Trophoblast cell (in vitro differentiated cells and primary cell): ENCODE data around the gene NFYC.

Experiments used
- DNase-seq, 2 donors: peaks; one replicate each; pipeline ENCODE4 v3.0.0-alpha.2; 2016
- H2AFZ ChIP-seq: 2 replicates; pipeline ENCODE4 v1.6.1; 2013; ENCODE audit warnings: low read length, moderate library complexity, mild to moderate bottlenecking; ENCODE audit not compliant: insufficient read depth, poor library complexity
- H2AK5ac ChIP-seq: 2 replicates; pipeline ENCODE4 v1.6.1; 2013; ENCODE audit warnings: mild to moderate bottlenecking, low read length
- H2BK120ac ChIP-seq: 2 replicates; pipeline ENCODE4 v1.6.1; 2013; ENCODE audit warnings: low read length, mild to moderate bottlenecking, moderate library complexity; ENCODE audit not compliant: insufficient read depth, poor library complexity
- H2BK12ac ChIP-seq: 2 replicates; pipeline ENCODE4 v1.6.1; 2013; ENCODE audit warnings: mild to moderate bottlenecking, low read length, moderate library complexity
- H2BK5ac ChIP-seq: 2 replicates; pipeline ENCODE4 v1.6.1; 2013; ENCODE audit warnings: low read length, low read depth, moderate library complexity, mild to moderate bottlenecking; ENCODE audit not compliant: poor library complexity
- H3K14ac ChIP-seq: 2 replicates; pipeline ENCODE4 v1.6.1; 2013; ENCODE audit warnings: mild to moderate bottlenecking, low read length
- H3K18ac ChIP-seq: 2 replicates; pipeline ENCODE4 v1.6.1; 2013; ENCODE audit warnings: mild to moderate bottlenecking, low read length
- H3K23ac ChIP-seq: 2 replicates; pipeline ENCODE4 v1.6.1; 2013; ENCODE audit warnings: low read length
- H3K27ac ChIP-seq: 2 replicates; pipeline ENCODE4 v1.5.1; 2013; ENCODE audit warnings: low read depth, mild to moderate bottlenecking, inconsistent platforms, low read length, moderate library complexity
- H3K27me3 ChIP-seq: 2 replicates; pipeline ENCODE4 v1.6.1; 2013; ENCODE audit warnings: inconsistent platforms, mild to moderate bottlenecking, low read length, moderate library complexity; ENCODE audit not compliant: insufficient read depth
- H3K36me3 ChIP-seq, 2 experiments: 1 replicate in 1 of 2; 2 replicates in 1 of 2; pipeline ENCODE4 v1.6.1; 2013; ENCODE audit warnings: low read length in 2 of 2, mild to moderate bottlenecking in 2 of 2, moderate library complexity in 1 of 2; ENCODE audit not compliant: insufficient read depth in 2 of 2, control insufficient read depth in 1 of 2
- H3K4ac ChIP-seq: 2 replicates; pipeline ENCODE4 v1.6.1; 2013; ENCODE audit warnings: low read depth, mild to moderate bottlenecking, low read length, moderate library complexity
- H3K4me1 ChIP-seq, 2 experiments: 1 replicate in 1 of 2; 2 replicates in 1 of 2; pipeline ENCODE4 v1.6.1; 2013; ENCODE audit warnings: low read length in 2 of 2, mild to moderate bottlenecking in 2 of 2, moderate library complexity in 1 of 2; ENCODE audit not compliant: insufficient read depth in 2 of 2, control insufficient read depth in 1 of 2
- H3K4me2 ChIP-seq: 2 replicates; pipeline ENCODE4 v1.6.1; 2013; ENCODE audit warnings: inconsistent platforms, mild to moderate bottlenecking, low read length, moderate library complexity
- H3K4me3 ChIP-seq: 2 replicates; pipeline ENCODE4 v1.5.1; 2013; ENCODE audit warnings: mild to moderate bottlenecking, low read depth, low read length, inconsistent platforms
- H3K79me1 ChIP-seq: one replicate; pipeline ENCODE4 v1.6.1; 2013; ENCODE audit warnings: low read length
- H3K79me2 ChIP-seq: 2 replicates; pipeline ENCODE4 v1.6.1; 2013; ENCODE audit warnings: low read length, mild to moderate bottlenecking; ENCODE audit not compliant: control insufficient read depth, insufficient read depth, poor library complexity
- H3K9ac ChIP-seq: 2 replicates; pipeline ENCODE4 v1.6.1; 2013; ENCODE audit warnings: mild to moderate bottlenecking, low read length
- H3K9me3 ChIP-seq: 2 replicates; pipeline ENCODE4 v1.6.1; 2013; ENCODE audit warnings: low read depth, mild to moderate bottlenecking, control low read depth, inconsistent platforms, low read length; ENCODE audit not compliant: insufficient read depth
- H4K12ac ChIP-seq: 2 replicates; pipeline ENCODE4 v1.6.1; 2013; ENCODE audit warnings: low read depth, mild to moderate bottlenecking, low read length, moderate library complexity
- H4K8ac ChIP-seq: 2 replicates; pipeline ENCODE4 v1.6.1; 2013; ENCODE audit warnings: low read depth, mild to moderate bottlenecking, low read length, moderate library complexity
- H4K91ac ChIP-seq: one replicate; pipeline ENCODE4 v1.6.1; 2013; ENCODE audit warnings: low read depth, mild to moderate bottlenecking, low read length, moderate library complexity
- WGBS: extraction: QIAGEN DNeasy Blood & Tissue Kit; methylation state at CpG from one replicate; pipeline ENCODE4 v1.1.7; 2013; ENCODE audit warnings: missing lambda C conversion rate; ENCODE audit not compliant: insufficient read length, insufficient coverage; ENCODE audit errors: extremely low coverage; 5-methylcytosine and 5-hydroxymethylcytosine counted together

The NFYC gene

DNA sequence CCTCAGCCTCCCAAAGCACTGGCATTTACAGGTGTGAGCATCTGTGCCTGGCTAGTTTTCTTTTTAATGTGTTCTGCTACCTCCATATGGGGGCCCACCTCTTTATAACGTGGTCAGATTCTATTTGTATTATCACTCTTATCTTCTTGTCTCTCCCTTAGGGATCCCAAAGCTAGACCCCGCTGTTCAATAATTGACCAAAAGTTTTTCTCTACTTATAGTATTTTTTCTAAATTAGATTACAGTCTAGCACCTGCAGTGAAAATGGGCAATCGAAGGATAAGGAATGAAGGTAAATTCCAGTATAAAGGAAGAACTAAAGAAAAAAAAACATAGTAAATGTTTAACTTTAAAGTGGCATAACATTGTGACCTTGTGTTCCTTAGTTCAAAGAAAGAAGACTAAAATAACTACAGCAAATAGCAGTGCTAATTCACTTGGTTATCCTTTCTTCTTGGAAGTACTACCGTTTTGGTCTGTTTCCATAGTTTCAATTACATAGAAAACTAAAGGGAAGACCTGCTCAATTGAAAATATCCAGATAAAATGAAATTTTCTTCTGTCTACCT lies 24.1 kb downstream of the NFYC start:
- no peak overlapping the region for H3K4me2 ChIP-seq
- no peaks in the 10 kb centered on the region for H3K79me1 ChIP-seq
- no peak overlapping the region for H2BK120ac ChIP-seq
- no peak overlapping the region for H2AFZ ChIP-seq
- H4K91ac ChIP-seq: no peak overlapping the region
- no peaks in the 10 kb centered on the region for H3K36me3 ChIP-seq
- no peak for DNase-seq
- H3K18ac ChIP-seq: no peak overlapping the region
- no peak overlapping the region for H3K9ac ChIP-seq
- no peaks in the 10 kb centered on the region for H3K27me3 ChIP-seq
- WGBS: no CpG with 5 or more reads among the region's 4 CpGs
- no peak overlapping the region for H2BK5ac ChIP-seq
- no peak overlapping the region for H2BK12ac ChIP-seq
- no peak overlapping the region for H4K12ac ChIP-seq
- H3K79me2 ChIP-seq: peaks cover 2% of the 10 kb centered on the region
- peaks cover 2 to 5% of the 10 kb centered on the region in 2 experiments for H3K4me1 ChIP-seq
- no peaks in the 10 kb centered on the region for H3K9me3 ChIP-seq
- H3K27ac ChIP-seq: no peak overlapping the region
- no peak overlapping the region for H2AK5ac ChIP-seq
- H3K4ac ChIP-seq: no peak overlapping the region
- no peak overlapping the region for H3K4me3 ChIP-seq
- H4K8ac ChIP-seq: no peak overlapping the region
- H3K23ac ChIP-seq: no peak overlapping the region
- H3K14ac ChIP-seq: no peak overlapping the region

DNA sequence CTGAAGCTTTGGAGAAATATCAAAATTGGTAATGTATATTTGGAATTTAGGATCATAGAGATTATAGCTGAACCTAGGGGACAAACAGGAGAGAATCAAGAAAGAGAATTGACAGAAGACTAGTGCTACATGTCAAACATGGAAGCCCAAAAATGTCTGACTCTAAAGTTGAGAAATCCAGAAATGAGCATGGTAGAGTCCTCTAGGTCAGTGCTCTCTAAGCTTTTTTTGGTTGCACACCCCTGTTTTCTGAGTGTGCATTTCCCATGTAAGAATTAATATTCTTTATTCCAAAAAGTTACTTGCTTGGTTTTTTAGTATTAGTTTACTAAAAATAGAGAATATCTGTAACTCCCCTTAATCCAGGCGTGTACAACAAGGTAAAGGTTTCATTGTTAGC lies 25.6 kb downstream of the NFYC start:
- no peaks in the 10 kb centered on the region for H3K27me3 ChIP-seq
- H3K14ac ChIP-seq: no peak overlapping the region
- H3K4ac ChIP-seq: no peak overlapping the region
- H3K9ac ChIP-seq: no peak overlapping the region
- no peak overlapping the region for H2AK5ac ChIP-seq
- no peak overlapping the region for H3K18ac ChIP-seq
- no CpG with 5 or more reads among the region's 1 CpG for WGBS
- no peak overlapping the region for H2BK5ac ChIP-seq
- DNase-seq: no peak
- H3K9me3 ChIP-seq: no peaks in the 10 kb centered on the region
- no peak overlapping the region for H3K4me3 ChIP-seq
- H3K79me2 ChIP-seq: no peaks in the 10 kb centered on the region
- no peak overlapping the region for H4K8ac ChIP-seq
- H2BK12ac ChIP-seq: no peak overlapping the region
- H3K36me3 ChIP-seq: no peaks in the 10 kb centered on the region
- H3K27ac ChIP-seq: no peak overlapping the region
- H4K91ac ChIP-seq: no peak overlapping the region
- no peak overlapping the region for H2BK120ac ChIP-seq
- H3K4me1 ChIP-seq: no peaks in the 10 kb centered on the region
- no peak overlapping the region for H3K23ac ChIP-seq
- no peak overlapping the region for H4K12ac ChIP-seq
- peaks cover 3% of the 10 kb centered on the region for H3K79me1 ChIP-seq
- H2AFZ ChIP-seq: no peak overlapping the region
- H3K4me2 ChIP-seq: no peak overlapping the region

DNA sequence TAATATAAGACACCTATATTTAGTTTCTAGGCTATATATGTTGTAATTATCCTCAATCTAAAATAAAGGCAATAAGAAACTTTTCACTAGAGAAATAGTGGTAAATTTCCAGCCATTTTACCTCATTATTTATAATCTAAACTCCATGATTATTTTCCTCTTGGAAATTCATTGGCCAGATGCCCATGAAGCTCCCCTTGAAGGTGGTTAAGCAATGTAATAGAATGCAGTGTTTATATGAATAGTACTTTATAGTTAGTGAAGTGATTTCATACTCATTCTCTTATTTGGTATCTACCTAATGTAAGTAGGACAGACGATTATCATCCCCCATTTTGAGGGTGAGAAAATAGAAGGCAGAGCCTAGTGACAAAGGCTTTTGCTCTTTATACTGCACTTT lies 26.5 kb downstream of the NFYC start:
- Histone ChIP-seq H3K4me2 (no peak overlapping the region), H4K8ac (no peak overlapping the region), H2BK5ac (no peak overlapping the region), H3K79me1 (peaks cover 3% of the 10 kb centered on the region), H3K23ac (no peak overlapping the region), H3K4me1 (peaks cover 0 to 4% of the 10 kb centered on the region in 2 experiments), H3K14ac (no peak overlapping the region), H3K27ac (no peak overlapping the region), H2BK120ac (no peak overlapping the region), H2BK12ac (no peak overlapping the region), H3K18ac (no peak overlapping the region), H2AFZ (no peak overlapping the region), H3K9ac (no peak overlapping the region), H3K9me3 (no peaks in the 10 kb centered on the region), H3K36me3 (no peaks in the 10 kb centered on the region), H3K79me2 (no peaks in the 10 kb centered on the region), H3K4me3 (no peak overlapping the region), H4K91ac (no peak overlapping the region), H4K12ac (no peak overlapping the region), H3K27me3 (no peaks in the 10 kb centered on the region), H2AK5ac (no peak overlapping the region), H3K4ac (no peak overlapping the region)
- WGBS: no CpG with 5 or more reads among the region's 1 CpG
- DNase-seq: no peak

DNA sequence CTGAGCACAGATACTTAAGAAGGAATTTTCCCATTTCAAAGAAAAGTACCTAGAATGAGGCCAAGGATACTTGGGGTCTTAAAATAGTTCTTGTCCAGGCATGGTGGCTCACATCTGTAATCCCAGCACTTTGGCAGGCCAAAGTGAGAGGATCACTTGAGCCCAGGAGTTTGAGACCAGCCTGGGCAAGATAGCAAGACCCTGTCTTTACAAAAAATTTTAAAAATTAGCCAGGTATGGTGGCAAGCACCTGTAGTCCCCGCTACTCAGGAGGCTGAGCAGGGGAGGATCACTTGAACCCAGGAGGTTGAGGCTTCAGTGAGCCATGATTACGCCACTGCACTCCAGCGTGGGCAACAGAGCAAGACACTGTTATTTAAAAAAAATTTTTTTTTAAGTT lies 29.0 kb downstream of the NFYC start:
- H3K14ac ChIP-seq: no peak overlapping the region
- H3K23ac ChIP-seq: no peak overlapping the region
- H2AFZ ChIP-seq: no peak overlapping the region

More for the DNA sequence above, 29.0 kb downstream of the NFYC start:
- Histone ChIP-seq H3K18ac (no peak overlapping the region), H4K8ac (no peak overlapping the region), H3K4me3 (no peak overlapping the region), H2BK12ac (no peak overlapping the region), H2BK5ac (peak overlapping the region; percentile 31), H4K91ac (no peak overlapping the region), H3K27ac (no peak overlapping the region), H2AK5ac (no peak overlapping the region), H2BK120ac (no peak overlapping the region), H3K4me2 (no peak overlapping the region), H3K36me3 (peaks cover 0 to 5% of the 10 kb centered on the region in 2 experiments), H4K12ac (no peak overlapping the region), H3K79me2 (peaks cover 2% of the 10 kb centered on the region), H3K9me3 (no peaks in the 10 kb centered on the region), H3K9ac (no peak overlapping the region), H3K4ac (peak overlapping the region; percentile 55), H3K79me1 (peaks cover 3% of the 10 kb centered on the region), H3K27me3 (no peaks in the 10 kb centered on the region), H3K4me1 (peaks cover 3 to 7% of the 10 kb centered on the region in 2 experiments)
- no CpG with 5 or more reads among the region's 3 CpGs for WGBS
- DNase-seq: no peak
